ENCODE data around the gene RFPL3.
"Not testable (repeated sequence)": the region's sequence is repeated elsewhere in the genome, so short reads cannot be mapped to it uniquely, and the experiment has no call there.

RFPL3 gene

GRCh38 chr22:32353840-32354239 lies 3.8 kb upstream of the RFPL3 start:
- DNase-seq (ENCODE audit: low spot score): no peak

GRCh38 chr22:32354360-32355351 lies 3.0 kb upstream of the RFPL3 start:
- no peak for DNase-seq (ENCODE audit: low spot score)

- DNase-seq (ENCODE audit: low spot score): peak; percentile 37
Measured at GRCh38 chr22:32355760-32356159, 1.9 kb upstream of the RFPL3 start.

GRCh38 chr22:32360096-32360495 lies 2.4 kb downstream of the RFPL3 start:
- DNase-seq (ENCODE audit: low spot score): not testable (repeated sequence)

GRCh38 chr22:32361257-32361656 lies 3.6 kb downstream of the RFPL3 start:
- no peak for DNase-seq (ENCODE audit: low spot score)

- no peak for DNase-seq (ENCODE audit: low spot score)
Measured at GRCh38 chr22:32364210-32364609, 6.5 kb downstream of the RFPL3 start.

- no peak for DNase-seq (ENCODE audit: low spot score)
Measured at GRCh38 chr22:32375678-32376450, 18.2 kb downstream of the RFPL3 start.

GRCh38 chr22:32376681-32377080 lies 19.0 kb downstream of the RFPL3 start:
- no peak for DNase-seq (ENCODE audit: low spot score)

GRCh38 chr22:32378707-32379272 lies 21.1 kb downstream of the RFPL3 start:
- DNase-seq (ENCODE audit: low spot score): peak; percentile 77

GRCh38 chr22:32380991-32381390 lies 23.3 kb downstream of the RFPL3 start:
- DNase-seq (ENCODE audit: low spot score): no peak

- no peak for DNase-seq (ENCODE audit: low spot score)
Measured at GRCh38 chr22:32385681-32386080, 28.0 kb downstream of the RFPL3 start.

- no peak for DNase-seq (ENCODE audit: low spot score)
Measured at GRCh38 chr22:32389685-32390084, 32.0 kb downstream of the RFPL3 start.

- no peak for DNase-seq (ENCODE audit: low spot score)
Measured at GRCh38 chr22:32395107-32395506, 37.4 kb downstream of the RFPL3 start.

- DNase-seq (ENCODE audit: low spot score): no peak
Measured at GRCh38 chr22:32396255-32396654, 38.6 kb downstream of the RFPL3 start.

- DNase-seq (ENCODE audit: low spot score): no peak
Measured at GRCh38 chr22:32396746-32397145, 39.1 kb downstream of the RFPL3 start.

GRCh38 chr22:32401486-32401885 lies 43.8 kb downstream of the RFPL3 start:
- no peak for DNase-seq (ENCODE audit: low spot score)

- DNase-seq (ENCODE audit: low spot score): no peak
Measured at GRCh38 chr22:32404021-32404420, 46.4 kb downstream of the RFPL3 start.

- DNase-seq (ENCODE audit: low spot score): no peak
Measured at GRCh38 chr22:32407312-32407711, 49.6 kb downstream of the RFPL3 start.

- no peak for DNase-seq (ENCODE audit: low spot score)
Measured at GRCh38 chr22:32407936-32408335, 50.3 kb downstream of the RFPL3 start.

GRCh38 chr22:32409977-32410376 lies 52.3 kb downstream of the RFPL3 start:
- DNase-seq (ENCODE audit: low spot score): no peak

GRCh38 chr22:32410459-32410858 lies 52.8 kb downstream of the RFPL3 start:
- DNase-seq (ENCODE audit: low spot score): no peak

All from HuH-7 (cell line).